Measurements from ENCODE around the gene IRGQ. TPM values are rescaled to one million over a fixed set of nuclear protein-coding genes. Genes with fewer than 3 reads are reported as not detected.
A peak's percentile ranks its signal among the peaks of the same experiment; 100 is the strongest.

Gene IRGQ
- total RNA-seq = 10 to 100 TPM; 10.7 to 28.8 (median 18.5) TPM

- H3K36me3 ChIP-seq = peaks cover 0 to 51% (median 0%) of the 10 kb centered on the region in 3 donors
- peaks cover 0 to 39% (median 21%) of the 10 kb centered on the region in 4 donors for H3K4me1 ChIP-seq
- no peaks in the 10 kb centered on the region for H3K9me3 ChIP-seq
- TF ChIP-seq CTCF (IDR thresholded peaks at IDR 0.05) (peak in 4 of 6 experiments; percentile 2 to 27 (median 20)), POLR2A (IDR thresholded peaks at IDR 0.05) (peak; percentile 80 to 84)
- H3K27me3 ChIP-seq = no peaks in the 10 kb centered on the region
- peak within 1 kb of the TSS; percentile 51 to 64 (median 56) for H3K4me3 ChIP-seq
- peak within 1 kb of the TSS; percentile 79 to 97 (median 90) for H3K27ac ChIP-seq
- peak; percentile 99 to 100 (median 100) for DNase-seq
Observed at GRCh38 chr19:43595999-43596841, at the start of gene IRGQ, which contains the start of gene ZNF576. Gene IRGQ (minus strand): TSS chr19:43596134. CDS start chr19:43595338, 796 bp downstream. Gene ZNF576 (plus strand): TSS chr19:43596595. CDS start chr19:43597109, 514 bp downstream.

- no peak for DNase-seq
- Histone ChIP-seq H3K4me3 (no peak overlapping the region), H3K9me3 (no peaks in the 10 kb centered on the region), H3K36me3 (peaks cover 0 to 17% (median 0%) of the 10 kb centered on the region in 3 donors), H3K4me1 (peaks cover 0 to 10% (median 6%) of the 10 kb centered on the region in 4 donors), H3K27ac (no peak overlapping the region), H3K27me3 (no peaks in the 10 kb centered on the region)
- no peak for TF ChIP-seq POLR2A (IDR thresholded peaks at IDR 0.05)
- no peak for TF ChIP-seq CTCF (IDR thresholded peaks at IDR 0.05)
Observed at GRCh38 chr19:43644181-43644580, 48.2 kb upstream of the IRGQ start.

GRCh38 chr19:43643326-43643725 lies 47.4 kb upstream of the IRGQ start:
- peaks cover 0 to 9% (median 0%) of the 10 kb centered on the region in 3 donors for H3K36me3 ChIP-seq
- TF ChIP-seq POLR2A (IDR thresholded peaks at IDR 0.05) = no peak
- no peak for TF ChIP-seq CTCF (IDR thresholded peaks at IDR 0.05)

GRCh38 chr19:43642531-43642930 lies 46.6 kb upstream of the IRGQ start:
- no peak for TF ChIP-seq POLR2A (IDR thresholded peaks at IDR 0.05)
- no peak for TF ChIP-seq CTCF (IDR thresholded peaks at IDR 0.05)
- Histone ChIP-seq H3K4me1 (peaks cover 0 to 13% (median 6%) of the 10 kb centered on the region in 4 donors), H3K27ac (no peak overlapping the region), H3K36me3 (peaks cover 0 to 6% (median 0%) of the 10 kb centered on the region in 3 donors), H3K27me3 (no peaks in the 10 kb centered on the region), H3K9me3 (no peaks in the 10 kb centered on the region), H3K4me3 (no peak overlapping the region)
- DNase-seq = no peak

More at GRCh38 chr19:43643326-43643725, 47.4 kb upstream of the IRGQ start:
- no peaks in the 10 kb centered on the region for H3K9me3 ChIP-seq
- H3K4me1 ChIP-seq = peaks cover 0 to 13% (median 6%) of the 10 kb centered on the region in 4 donors
- H3K4me3 ChIP-seq = no peak overlapping the region
- H3K27ac ChIP-seq = no peak overlapping the region
- DNase-seq = no peak
- H3K27me3 ChIP-seq = no peaks in the 10 kb centered on the region

GRCh38 chr19:43641333-43641732 lies 45.4 kb upstream of the IRGQ start:
- Histone ChIP-seq H3K4me3 (no peak overlapping the region), H3K9me3 (no peaks in the 10 kb centered on the region), H3K4me1 (peaks cover 0 to 13% (median 6%) of the 10 kb centered on the region in 4 donors), H3K36me3 (no peaks in the 10 kb centered on the region), H3K27ac (no peak overlapping the region), H3K27me3 (no peaks in the 10 kb centered on the region)
- TF ChIP-seq CTCF (IDR thresholded peaks at IDR 0.05) = no peak
- no peak for TF ChIP-seq POLR2A (IDR thresholded peaks at IDR 0.05)
- no peak for DNase-seq

Data from Peyer's patch (tissue), 4 donors.